Peyer's patch (tissue), 4 donors: ENCODE data around the gene DEFB114. TPM values are rescaled to one million over a fixed set of nuclear protein-coding genes. Genes with fewer than 3 reads are reported as not detected.

Experiments used
- DNase-seq, 3 donors: peaks; one replicate each; pipeline ENCODE4 v3.0.0-alpha.2; 2017 to 2019
- H3K27ac ChIP-seq, 4 donors: fragments of 200-600 bp; sonication (generic); one replicate each; pipeline ENCODE4 v1.5.1; 2016 to 2019
- H3K27me3 ChIP-seq, 2 donors: fragments of 200-600 bp; sonication (generic); one replicate each; pipeline ENCODE4 v1.5.1; 2019
- H3K36me3 ChIP-seq, 3 donors: fragments of 200-600 bp; sonication (generic); one replicate each; pipeline ENCODE4 v1.5.1; 2016 to 2019
- H3K4me1 ChIP-seq, 4 donors: fragments of 200-600 bp; sonication (generic); one replicate each; pipeline ENCODE4 v1.5.1; 2016 to 2019
- H3K4me3 ChIP-seq, 4 donors: fragments of 200-600 bp; sonication (generic); 1 replicate in 3 of 4; 2 replicates in 1 of 4; pipeline ENCODE4 v1.5.1; 2016 to 2019; ENCODE audit warnings: mild to moderate bottlenecking in 1 of 4
- H3K9me3 ChIP-seq, 4 donors: fragments of 200-600 bp; sonication (generic); one replicate each; pipeline ENCODE4 v1.5.1; 2016 to 2019; ENCODE audit warnings: mild to moderate bottlenecking in 1 of 4
- POLR2A ChIP-seq, 2 donors: fragments of 450-650 bp; IDR thresholded peaks; one replicate each; pipeline ENCODE4 v1.5.1; 2017; ENCODE audit warnings: antibody characterized with exemption in 2 of 2, mild to moderate bottlenecking in 2 of 2, moderate library complexity in 2 of 2
- total RNA-seq, 4 donors: library from RNA; depleted of rRNA; stranded (reverse); fragments of >200 nt; gene quantifications; one replicate each; pipeline ENCODE4 v1.1.0, GENCODE V29; 2016
- TF ChIP-seq, protein P1 (sequence below), 6 experiments: fragments of 450-650 bp in 4 of 6; fragments of 200-600 bp in 2 of 6; sonication (generic) in 1 of 6; IDR thresholded peaks; one replicate each; pipeline ENCODE4 v1.5.1; 2017 to 2019; ENCODE audit warnings: antibody characterized with exemption in 6 of 6, mild to moderate bottlenecking in 3 of 6, moderate library complexity in 1 of 6

Gene DEFB114
- total RNA-seq, 4 donors from 2014 or later: not detected

DNA sequence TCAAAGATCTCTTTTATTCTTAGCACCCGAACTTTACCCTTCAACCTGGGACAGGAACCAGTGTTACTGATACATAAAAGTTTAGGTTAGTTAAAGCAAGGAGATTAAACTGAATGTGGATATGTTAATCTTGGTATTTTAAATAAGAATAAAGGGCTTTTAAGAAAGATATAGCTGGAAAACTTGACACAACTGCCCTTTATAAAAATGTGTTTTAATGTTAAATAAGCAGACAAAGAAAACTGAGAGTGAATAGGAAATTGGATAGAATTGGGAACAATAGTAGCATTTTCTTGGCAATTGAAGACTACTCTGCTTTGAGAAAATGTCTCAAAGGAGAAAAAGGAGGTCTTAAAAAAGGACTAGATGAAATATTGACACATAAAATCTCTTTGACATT, 51.8 kb downstream of the DEFB114 start:
- no peaks in the 10 kb centered on the region for H3K4me1 ChIP-seq
- no peak overlapping the region for H3K4me3 ChIP-seq
- no peaks in the 10 kb centered on the region for H3K27me3 ChIP-seq
- H3K36me3 ChIP-seq: no peaks in the 10 kb centered on the region
- TF ChIP-seq POLR2A (IDR thresholded peaks at IDR 0.05): no peak
- TF ChIP-seq, protein P1, sequence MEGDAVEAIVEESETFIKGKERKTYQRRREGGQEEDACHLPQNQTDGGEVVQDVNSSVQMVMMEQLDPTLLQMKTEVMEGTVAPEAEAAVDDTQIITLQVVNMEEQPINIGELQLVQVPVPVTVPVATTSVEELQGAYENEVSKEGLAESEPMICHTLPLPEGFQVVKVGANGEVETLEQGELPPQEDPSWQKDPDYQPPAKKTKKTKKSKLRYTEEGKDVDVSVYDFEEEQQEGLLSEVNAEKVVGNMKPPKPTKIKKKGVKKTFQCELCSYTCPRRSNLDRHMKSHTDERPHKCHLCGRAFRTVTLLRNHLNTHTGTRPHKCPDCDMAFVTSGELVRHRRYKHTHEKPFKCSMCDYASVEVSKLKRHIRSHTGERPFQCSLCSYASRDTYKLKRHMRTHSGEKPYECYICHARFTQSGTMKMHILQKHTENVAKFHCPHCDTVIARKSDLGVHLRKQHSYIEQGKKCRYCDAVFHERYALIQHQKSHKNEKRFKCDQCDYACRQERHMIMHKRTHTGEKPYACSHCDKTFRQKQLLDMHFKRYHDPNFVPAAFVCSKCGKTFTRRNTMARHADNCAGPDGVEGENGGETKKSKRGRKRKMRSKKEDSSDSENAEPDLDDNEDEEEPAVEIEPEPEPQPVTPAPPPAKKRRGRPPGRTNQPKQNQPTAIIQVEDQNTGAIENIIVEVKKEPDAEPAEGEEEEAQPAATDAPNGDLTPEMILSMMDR (IDR thresholded peaks at IDR 0.05): no peak
- DNase-seq: no peak
- no peak overlapping the region for H3K27ac ChIP-seq
- no peaks in the 10 kb centered on the region for H3K9me3 ChIP-seq

GRCh38 chr6:49911252-49911651, 52.7 kb downstream of the DEFB114 start:
- Histone ChIP-seq H3K27ac (no peak overlapping the region), H3K4me1 (no peaks in the 10 kb centered on the region), H3K9me3 (no peaks in the 10 kb centered on the region), H3K27me3 (no peaks in the 10 kb centered on the region), H3K4me3 (no peak overlapping the region), H3K36me3 (no peaks in the 10 kb centered on the region)
- TF ChIP-seq, protein P1 (IDR thresholded peaks at IDR 0.05): no peak
- TF ChIP-seq POLR2A (IDR thresholded peaks at IDR 0.05): no peak
- DNase-seq: no peak

Other genes with a start within 250 kb of the DEFB114 start
- not detected for gene CRISP3, start 219.8 kb downstream of the DEFB114 start, total RNA-seq
- gene PGK2, start 176.9 kb downstream of the DEFB114 start, total RNA-seq: not detected
- gene CRISP1, start 97.6 kb downstream of the DEFB114 start, total RNA-seq: not detected
- gene DEFB113, start 5.5 kb upstream of the DEFB114 start, total RNA-seq: not detected
- not detected for gene DEFB110, start 57.8 kb upstream of the DEFB114 start, total RNA-seq
- gene DEFB112, start 85.8 kb upstream of the DEFB114 start, total RNA-seq: not detected